H9 (cell line): ENCODE measurements around the gene CLIP4. TPM values are rescaled to one million over a fixed set of nuclear protein-coding genes. Genes with fewer than 3 reads are reported as not detected.

Experiments used
- DNase-seq: peaks from one replicate; pipeline ENCODE4 v3.0.0-alpha.2; 2017
- H2AFZ ChIP-seq: one replicate; pipeline ENCODE4 v1.6.1; 2013; ENCODE audit warnings: mild to moderate bottlenecking, low read length, control low read depth, moderate library complexity
- H2AK5ac ChIP-seq: 2 replicates; pipeline ENCODE4 v1.6.1; 2013; ENCODE audit warnings: low read length, control low read depth, mixed read lengths; ENCODE audit not compliant: insufficient read length
- H2BK120ac ChIP-seq: one replicate; pipeline ENCODE4 v1.6.1; 2013; ENCODE audit warnings: low read depth, mild to moderate bottlenecking, low read length, control low read depth, inconsistent platforms; ENCODE audit not compliant: poor library complexity, severe bottlenecking
- H2BK12ac ChIP-seq: 2 replicates; pipeline ENCODE4 v1.6.1; 2013; ENCODE audit warnings: low read length, control low read depth, mixed read lengths, low read depth; ENCODE audit not compliant: insufficient read length
- H2BK15ac ChIP-seq: 2 replicates; pipeline ENCODE4 v1.6.1; 2013; ENCODE audit warnings: low read depth, low read length, control low read depth
- H2BK20ac ChIP-seq: one replicate; pipeline ENCODE4 v1.6.1; 2013; ENCODE audit warnings: low read depth, mild to moderate bottlenecking, low read length, control low read depth, inconsistent platforms; ENCODE audit not compliant: poor library complexity, severe bottlenecking
- H2BK5ac ChIP-seq: 2 replicates; pipeline ENCODE4 v1.6.1; 2013; ENCODE audit warnings: low read length, control low read depth, mixed read lengths; ENCODE audit not compliant: insufficient read length
- H3K14ac ChIP-seq: 2 replicates; pipeline ENCODE4 v1.6.1; 2013; ENCODE audit warnings: low read length, control low read depth; ENCODE audit not compliant: insufficient read depth
- H3K18ac ChIP-seq: 2 replicates; pipeline ENCODE4 v1.6.1; 2013; ENCODE audit warnings: low read depth, mild to moderate bottlenecking, mixed read lengths, low read length, control low read depth; ENCODE audit not compliant: insufficient read length
- H3K23ac ChIP-seq: 2 replicates; pipeline ENCODE4 v1.6.1; 2013; ENCODE audit warnings: low read length, control low read depth, mixed read lengths, low read depth; ENCODE audit not compliant: insufficient read length
- H3K23me2 ChIP-seq: 2 replicates; pipeline ENCODE4 v1.6.1; 2013; ENCODE audit warnings: low read depth, mild to moderate bottlenecking, mixed read lengths, low read length, control low read depth; ENCODE audit not compliant: insufficient read length, poor library complexity, severe bottlenecking
- H3K27ac ChIP-seq: 2 replicates; pipeline ENCODE4 v1.5.1; 2013; ENCODE audit warnings: low read length, control low read depth, mixed read lengths, low read depth; ENCODE audit not compliant: insufficient read length
- H3K27me3 ChIP-seq: 2 replicates; pipeline ENCODE4 v1.6.1; 2013; ENCODE audit warnings: low read length, control low read depth, inconsistent platforms; ENCODE audit not compliant: insufficient read depth
- H3K4ac ChIP-seq: 2 replicates; pipeline ENCODE4 v1.6.1; 2013; ENCODE audit warnings: low read depth, mild to moderate bottlenecking, control low read depth, inconsistent platforms, low read length, moderate library complexity
- H3K4me1 ChIP-seq: 2 replicates; pipeline ENCODE4 v1.6.1; 2013; ENCODE audit warnings: low read length, control low read depth, inconsistent platforms; ENCODE audit not compliant: insufficient read depth
- H3K4me2 ChIP-seq: 2 replicates; pipeline ENCODE4 v1.6.1; 2013; ENCODE audit warnings: low read length, control low read depth, mixed read lengths; ENCODE audit not compliant: insufficient read length, insufficient read depth
- H3K56ac ChIP-seq: 2 replicates; pipeline ENCODE4 v1.6.1; 2013; ENCODE audit warnings: low read depth, mild to moderate bottlenecking, mixed read lengths, low read length, control low read depth; ENCODE audit not compliant: insufficient read length
- H3K79me1 ChIP-seq: 2 replicates; pipeline ENCODE4 v1.6.1; 2013; ENCODE audit warnings: low read depth, mild to moderate bottlenecking, moderate library complexity, low read length, control low read depth, inconsistent platforms; ENCODE audit not compliant: insufficient read depth, poor library complexity, severe bottlenecking
- H3K79me2 ChIP-seq: 2 replicates; pipeline ENCODE4 v1.6.1; 2013; ENCODE audit warnings: low read length, control low read depth, inconsistent platforms; ENCODE audit not compliant: insufficient read depth
- H3K9ac ChIP-seq: 2 replicates; pipeline ENCODE4 v1.6.1; 2013; ENCODE audit warnings: low read length, control low read depth, mixed read lengths; ENCODE audit not compliant: insufficient read length; ENCODE audit errors: extremely low read depth
- H3K9me3 ChIP-seq: one replicate; pipeline ENCODE4 v1.6.1; 2013; ENCODE audit warnings: low read depth, low read length, inconsistent platforms; ENCODE audit not compliant: control insufficient read depth
- H3T11ph ChIP-seq: one replicate; pipeline ENCODE4 v1.6.1; 2013; ENCODE audit warnings: mild to moderate bottlenecking, low read length, control low read depth, inconsistent platforms
- H4K20me1 ChIP-seq: one replicate; pipeline ENCODE4 v1.6.1; 2013; ENCODE audit not compliant: control insufficient read depth, insufficient read length, insufficient read depth
- H4K5ac ChIP-seq: 2 replicates; pipeline ENCODE4 v1.6.1; 2013; ENCODE audit warnings: low read depth, mild to moderate bottlenecking, mixed read lengths, low read length, control low read depth; ENCODE audit not compliant: insufficient read length
- H4K8ac ChIP-seq: replicated peaks from 2 replicates; pipeline ENCODE4 v1.6.1; 2013; ENCODE audit warnings: low read length, control low read depth, mixed read lengths, low read depth; ENCODE audit not compliant: insufficient read length
- H4K91ac ChIP-seq: 2 replicates; pipeline ENCODE4 v1.6.1; 2013; ENCODE audit warnings: low read depth, mild to moderate bottlenecking, moderate library complexity, mixed read lengths, low read length, control low read depth; ENCODE audit not compliant: insufficient read length
- H3K27ac Mint-ChIP-seq, 3 experiments: 2 replicates in 2 of 3; 3 replicates in 1 of 3; pipeline ENCODE4 v1.8.0; 2020 to 2021; ENCODE audit warnings: mixed read lengths in 3 of 3, mild to moderate bottlenecking in 1 of 3, moderate library complexity in 1 of 3
- H3K27me3 Mint-ChIP-seq: 2 replicates; pipeline ENCODE4 v1.8.0; 2021; ENCODE audit warnings: low read depth, mild to moderate bottlenecking, moderate library complexity, mixed read lengths
- H3K36me3 Mint-ChIP-seq, 3 experiments: 2 replicates in 2 of 3; 3 replicates in 1 of 3; pipeline ENCODE4 v1.8.0; 2020 to 2021; ENCODE audit warnings: low read depth in 3 of 3, mixed read lengths in 3 of 3; ENCODE audit not compliant: insufficient read depth in 1 of 3
- H3K4me1 Mint-ChIP-seq, 2 experiments: 2 replicates each; pipeline ENCODE4 v1.8.0; 2020; ENCODE audit warnings: mixed read lengths in 2 of 2
- H3K4me3 Mint-ChIP-seq, 2 experiments: 2 replicates in 1 of 2; 3 replicates in 1 of 2; pipeline ENCODE4 v1.8.0; 2020 to 2021; ENCODE audit warnings: mild to moderate bottlenecking in 2 of 2, mixed read lengths in 2 of 2, moderate library complexity in 1 of 2
- H3K9me3 Mint-ChIP-seq, 2 experiments: 2 replicates in 1 of 2; 3 replicates in 1 of 2; pipeline ENCODE4 v1.8.0; 2020; ENCODE audit warnings: mild to moderate bottlenecking in 2 of 2, mixed read lengths in 2 of 2, moderate library complexity in 1 of 2
- WGBS: extraction: QIAGEN DNeasy Blood & Tissue Kit; methylation state at CpG from one replicate; pipeline ENCODE4 v1.1.7; 2013; ENCODE audit warnings: missing lambda C conversion rate, low lambda C conversion rate, mixed read lengths; ENCODE audit not compliant: insufficient read length; ENCODE audit errors: extremely low coverage; 5-methylcytosine and 5-hydroxymethylcytosine counted together
- total RNA-seq: library from RNA; stranded (reverse); gene quantifications from 2 replicates; pipeline ENCODE4 v1.2.1, GENCODE V29; 2021
- TF ChIP-seq, protein P1 (sequence below): fragments of 200-600 bp; sonication (generic); conservative IDR thresholded peaks from 3 replicates; pipeline ENCODE4 v1.8.0; 2021; ENCODE audit warnings: antibody characterized with exemption, mild to moderate bottlenecking

The CLIP4 gene
- total RNA-seq, 1 experiment from 2014 or later = 0.66 TPM

DNA sequence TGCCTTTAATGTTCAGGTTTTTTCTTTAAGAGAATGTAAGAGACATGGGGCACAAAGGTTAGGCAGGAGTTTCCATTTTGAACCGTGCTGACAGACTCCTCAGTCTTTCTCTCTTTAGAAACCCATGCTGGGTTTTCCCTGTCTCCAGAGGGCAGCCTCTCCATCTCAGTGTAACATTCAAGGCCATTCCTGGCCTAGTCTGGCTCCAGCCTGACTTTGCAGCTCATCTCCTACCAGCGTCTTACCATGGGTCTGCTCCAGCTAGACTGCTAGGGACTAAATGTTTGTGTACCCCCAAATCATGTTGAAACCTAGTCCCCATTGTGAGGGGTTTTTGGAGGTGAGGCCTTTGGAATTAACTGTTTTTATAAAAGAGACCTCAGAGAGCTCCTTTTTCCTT lies 9.8 kb upstream of the CLIP4 start:
- H2BK15ac ChIP-seq = no peak overlapping the region
- DNase-seq = no peak
- H3K23ac ChIP-seq = no peak overlapping the region
- H3K56ac ChIP-seq = no peak overlapping the region
- no peak overlapping the region for H3K9ac ChIP-seq
- H2BK120ac ChIP-seq = peak overlapping the region; percentile 9
- H2BK5ac ChIP-seq = no peak overlapping the region
- no peak overlapping the region for H2BK20ac ChIP-seq
- H2AFZ ChIP-seq = no peak overlapping the region
- H3K4ac ChIP-seq = no peak overlapping the region
- H3K4me2 ChIP-seq = no peak overlapping the region
- peaks cover 3% of the 10 kb centered on the region for H3K9me3 ChIP-seq
- no peak overlapping the region for H2BK12ac ChIP-seq
- no peak overlapping the region for H4K5ac ChIP-seq
- Mint-ChIP-seq H3K4me1 (no peaks in the 10 kb centered on the region), H3K27me3 (peaks cover 9% of the 10 kb centered on the region), H3K36me3 (peaks cover 0 to 5% (median 3%) of the 10 kb centered on the region in 3 experiments; a peak in 4 of 7 replicates), H3K9me3 (peaks cover 5 to 10% of the 10 kb centered on the region in 2 experiments; a peak in 4 of 5 replicates), H3K27ac (no peak overlapping the region), H3K4me3 (no peak overlapping the region)
- H2AK5ac ChIP-seq = no peak overlapping the region
- no peaks in the 10 kb centered on the region for H3K27me3 ChIP-seq
- H3K14ac ChIP-seq = no peak overlapping the region
- TF ChIP-seq, protein P1, sequence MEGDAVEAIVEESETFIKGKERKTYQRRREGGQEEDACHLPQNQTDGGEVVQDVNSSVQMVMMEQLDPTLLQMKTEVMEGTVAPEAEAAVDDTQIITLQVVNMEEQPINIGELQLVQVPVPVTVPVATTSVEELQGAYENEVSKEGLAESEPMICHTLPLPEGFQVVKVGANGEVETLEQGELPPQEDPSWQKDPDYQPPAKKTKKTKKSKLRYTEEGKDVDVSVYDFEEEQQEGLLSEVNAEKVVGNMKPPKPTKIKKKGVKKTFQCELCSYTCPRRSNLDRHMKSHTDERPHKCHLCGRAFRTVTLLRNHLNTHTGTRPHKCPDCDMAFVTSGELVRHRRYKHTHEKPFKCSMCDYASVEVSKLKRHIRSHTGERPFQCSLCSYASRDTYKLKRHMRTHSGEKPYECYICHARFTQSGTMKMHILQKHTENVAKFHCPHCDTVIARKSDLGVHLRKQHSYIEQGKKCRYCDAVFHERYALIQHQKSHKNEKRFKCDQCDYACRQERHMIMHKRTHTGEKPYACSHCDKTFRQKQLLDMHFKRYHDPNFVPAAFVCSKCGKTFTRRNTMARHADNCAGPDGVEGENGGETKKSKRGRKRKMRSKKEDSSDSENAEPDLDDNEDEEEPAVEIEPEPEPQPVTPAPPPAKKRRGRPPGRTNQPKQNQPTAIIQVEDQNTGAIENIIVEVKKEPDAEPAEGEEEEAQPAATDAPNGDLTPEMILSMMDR = no peak
- no peaks in the 10 kb centered on the region for H3K79me1 ChIP-seq
- H3K79me2 ChIP-seq = no peaks in the 10 kb centered on the region
- no peaks in the 10 kb centered on the region for H3K23me2 ChIP-seq
- H3K18ac ChIP-seq = no peak overlapping the region
- H4K91ac ChIP-seq = no peak overlapping the region
- H4K8ac ChIP-seq = no peak overlapping the region
- no peak overlapping the region for H3K27ac ChIP-seq
- H3K4me1 ChIP-seq = no peaks in the 10 kb centered on the region
- H4K20me1 ChIP-seq = no peaks in the 10 kb centered on the region
- H3T11ph ChIP-seq = no peak overlapping the region
- no CpG with 5 or more reads among the region's 2 CpGs for WGBS
